DND-41 (cell line): ENCODE measurements around the gene CITED1.

Experiments
- ATAC-seq: fragments of 200-7000 bp; cut with Tn5 transposase; 3 replicates; pipeline ENCODE4 v1.9.1; 2021; ENCODE audit warnings: low read depth; ENCODE audit not compliant: insufficient read depth
- DNase-seq: peaks from one replicate; pipeline ENCODE4 v3.0.0-alpha.2; 2020
- H2AFZ ChIP-seq: 2 replicates; pipeline ENCODE4 v1.6.0; 2012; ENCODE audit warnings: low read depth, low read length
- H3K27ac ChIP-seq: 2 replicates; pipeline ENCODE4 v1.5.1; 2012; ENCODE audit warnings: low read length, inconsistent platforms
- H3K27me3 ChIP-seq: fragments of 200-600 bp; sonication (generic); 2 replicates; pipeline ENCODE4 v1.6.0; 2012; ENCODE audit warnings: low read length, mild to moderate bottlenecking, inconsistent platforms; ENCODE audit not compliant: insufficient read depth, poor library complexity
- H3K36me3 ChIP-seq: 2 replicates; pipeline ENCODE4 v1.5.1; 2012; ENCODE audit warnings: low read length, inconsistent platforms; ENCODE audit not compliant: insufficient read depth
- H3K4me1 ChIP-seq: 2 replicates; pipeline ENCODE4 v1.5.1; 2012; ENCODE audit warnings: mild to moderate bottlenecking, low read length; ENCODE audit not compliant: insufficient read depth
- H3K4me2 ChIP-seq: 2 replicates; pipeline ENCODE4 v1.6.0; 2012; ENCODE audit warnings: mild to moderate bottlenecking, moderate library complexity, low read length, inconsistent platforms; ENCODE audit not compliant: insufficient read depth
- H3K4me3 ChIP-seq, 2 experiments: fragments of 200-600 bp in 1 of 2; shearing (Covaris generic) in 1 of 2; 2 replicates each; pipeline ENCODE4 v1.5.1; 2012 to 2016; ENCODE audit warnings: inconsistent platforms in 2 of 2, low read length in 2 of 2, mild to moderate bottlenecking in 2 of 2, low read depth in 1 of 2, moderate library complexity in 1 of 2
- H3K79me2 ChIP-seq: 2 replicates; pipeline ENCODE4 v1.6.0; 2012; ENCODE audit warnings: low read length, inconsistent platforms; ENCODE audit not compliant: insufficient read depth
- H3K9ac ChIP-seq: 2 replicates; pipeline ENCODE4 v1.6.0; 2012; ENCODE audit warnings: low read depth, mild to moderate bottlenecking, inconsistent platforms, low read length, moderate library complexity
- H3K9me3 ChIP-seq: 2 replicates; pipeline ENCODE4 v1.5.1; 2012; ENCODE audit warnings: low read length, moderate library complexity, mild to moderate bottlenecking, inconsistent platforms; ENCODE audit not compliant: insufficient read depth, severe bottlenecking
- H4K20me1 ChIP-seq: 2 replicates; pipeline ENCODE4 v1.6.0; 2012; ENCODE audit warnings: low read length; ENCODE audit not compliant: insufficient read depth
- EZH2 ChIP-seq: IDR thresholded peaks from 3 replicates; pipeline ENCODE4 v1.6.1; 2012; ENCODE audit warnings: borderline replicate concordance, low read depth, mild to moderate bottlenecking, moderate library complexity, low read length, inconsistent platforms; ENCODE audit not compliant: severe bottlenecking
- TF ChIP-seq, protein P1 (sequence below): IDR thresholded peaks from 2 replicates; pipeline ENCODE4 v1.5.1; 2012; ENCODE audit warnings: borderline replicate concordance, low read length, moderate library complexity, mild to moderate bottlenecking; ENCODE audit not compliant: poor library complexity, severe bottlenecking; ENCODE audit errors: extremely low read depth

The CITED1 gene

DNA sequence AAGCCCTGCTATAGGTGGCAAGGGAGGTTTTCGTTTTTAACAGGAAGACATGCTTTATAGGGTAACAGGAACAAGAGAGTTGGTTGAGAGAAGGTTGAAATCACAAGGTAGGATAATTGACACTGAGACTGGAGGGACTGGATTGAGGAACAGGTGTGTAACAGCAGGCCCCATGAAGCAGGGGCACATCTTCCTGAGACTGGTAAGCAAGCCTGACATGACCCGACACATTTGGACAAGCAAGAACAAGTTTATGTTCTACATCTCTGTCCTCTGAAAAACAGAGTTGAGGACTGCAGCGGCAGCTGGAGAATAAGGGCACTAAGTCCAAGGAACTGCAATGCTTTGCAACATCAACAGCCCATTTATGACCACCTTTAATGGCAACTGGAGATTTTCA lies 33.9 kb downstream of the CITED1 start:
- no peak overlapping the region for H3K4me3 ChIP-seq
- no peak overlapping the region for H3K9ac ChIP-seq
- H3K79me2 ChIP-seq: peaks cover 36% of the 10 kb centered on the region
- peaks cover 87% of the 10 kb centered on the region for H3K36me3 ChIP-seq
- H3K27me3 ChIP-seq: no peaks in the 10 kb centered on the region
- DNase-seq: no peak
- no peaks in the 10 kb centered on the region for H3K9me3 ChIP-seq
- H3K4me1 ChIP-seq: peaks cover 27% of the 10 kb centered on the region
- H2AFZ ChIP-seq: no peak overlapping the region
- peak overlapping the region; percentile 12; the same call in 1 of the 2 replicates for H3K4me2 ChIP-seq
- no peak for ATAC-seq
- peaks cover 52% of the 10 kb centered on the region for H4K20me1 ChIP-seq
- H3K27ac ChIP-seq: no peak overlapping the region
- TF ChIP-seq, protein P1, sequence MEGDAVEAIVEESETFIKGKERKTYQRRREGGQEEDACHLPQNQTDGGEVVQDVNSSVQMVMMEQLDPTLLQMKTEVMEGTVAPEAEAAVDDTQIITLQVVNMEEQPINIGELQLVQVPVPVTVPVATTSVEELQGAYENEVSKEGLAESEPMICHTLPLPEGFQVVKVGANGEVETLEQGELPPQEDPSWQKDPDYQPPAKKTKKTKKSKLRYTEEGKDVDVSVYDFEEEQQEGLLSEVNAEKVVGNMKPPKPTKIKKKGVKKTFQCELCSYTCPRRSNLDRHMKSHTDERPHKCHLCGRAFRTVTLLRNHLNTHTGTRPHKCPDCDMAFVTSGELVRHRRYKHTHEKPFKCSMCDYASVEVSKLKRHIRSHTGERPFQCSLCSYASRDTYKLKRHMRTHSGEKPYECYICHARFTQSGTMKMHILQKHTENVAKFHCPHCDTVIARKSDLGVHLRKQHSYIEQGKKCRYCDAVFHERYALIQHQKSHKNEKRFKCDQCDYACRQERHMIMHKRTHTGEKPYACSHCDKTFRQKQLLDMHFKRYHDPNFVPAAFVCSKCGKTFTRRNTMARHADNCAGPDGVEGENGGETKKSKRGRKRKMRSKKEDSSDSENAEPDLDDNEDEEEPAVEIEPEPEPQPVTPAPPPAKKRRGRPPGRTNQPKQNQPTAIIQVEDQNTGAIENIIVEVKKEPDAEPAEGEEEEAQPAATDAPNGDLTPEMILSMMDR: no peak

DNA sequence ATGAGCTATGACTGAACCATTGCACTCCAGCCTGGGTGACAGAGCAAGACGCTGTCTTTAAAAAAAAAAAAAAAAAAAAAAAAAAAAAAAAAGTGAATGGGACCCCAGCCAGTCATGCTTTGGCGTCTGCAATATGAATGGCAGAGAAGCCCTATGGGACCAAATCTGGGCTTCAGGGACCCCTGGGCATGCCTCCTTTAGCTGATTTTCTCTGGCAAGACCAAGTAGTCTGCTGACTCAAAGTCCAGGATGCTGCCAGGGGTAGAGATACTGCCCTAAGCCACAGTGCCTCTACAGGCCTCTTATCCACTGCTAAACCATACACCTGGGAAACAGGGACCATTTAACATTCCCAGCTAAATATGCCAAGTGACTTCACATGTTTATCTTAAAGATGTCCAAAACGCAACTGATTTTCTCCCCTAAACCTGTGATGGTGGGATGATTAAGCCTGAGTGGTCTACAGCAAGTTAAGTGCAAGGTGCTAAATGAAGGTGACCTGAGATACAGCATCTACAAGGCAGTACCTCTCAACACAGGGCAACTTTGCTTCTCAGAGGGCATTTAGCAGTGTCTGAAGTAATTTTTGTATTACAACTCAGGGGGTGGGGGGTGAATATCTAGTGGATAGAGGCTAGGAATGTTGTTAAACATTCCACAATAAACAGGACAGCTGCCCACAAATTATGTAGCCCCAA lies 34.5 kb downstream of the CITED1 start:
- peaks cover 50% of the 10 kb centered on the region for H4K20me1 ChIP-seq
- H3K4me1 ChIP-seq: peaks cover 27% of the 10 kb centered on the region
- no peaks in the 10 kb centered on the region for H3K9me3 ChIP-seq
- H3K79me2 ChIP-seq: peaks cover 30% of the 10 kb centered on the region
- no peak overlapping the region for H2AFZ ChIP-seq
- no peak overlapping the region for H3K4me3 ChIP-seq
- DNase-seq (no peak), ATAC-seq (no peak; the same call in 2 of the 3 replicates)
- TF ChIP-seq, protein P1: no peak
- no peak for TF ChIP-seq EZH2
- no peak overlapping the region for H3K27ac ChIP-seq
- no peak overlapping the region for H3K9ac ChIP-seq
- no peak overlapping the region for H3K4me2 ChIP-seq
- peaks cover 82% of the 10 kb centered on the region for H3K36me3 ChIP-seq
- no peaks in the 10 kb centered on the region for H3K27me3 ChIP-seq

DNA sequence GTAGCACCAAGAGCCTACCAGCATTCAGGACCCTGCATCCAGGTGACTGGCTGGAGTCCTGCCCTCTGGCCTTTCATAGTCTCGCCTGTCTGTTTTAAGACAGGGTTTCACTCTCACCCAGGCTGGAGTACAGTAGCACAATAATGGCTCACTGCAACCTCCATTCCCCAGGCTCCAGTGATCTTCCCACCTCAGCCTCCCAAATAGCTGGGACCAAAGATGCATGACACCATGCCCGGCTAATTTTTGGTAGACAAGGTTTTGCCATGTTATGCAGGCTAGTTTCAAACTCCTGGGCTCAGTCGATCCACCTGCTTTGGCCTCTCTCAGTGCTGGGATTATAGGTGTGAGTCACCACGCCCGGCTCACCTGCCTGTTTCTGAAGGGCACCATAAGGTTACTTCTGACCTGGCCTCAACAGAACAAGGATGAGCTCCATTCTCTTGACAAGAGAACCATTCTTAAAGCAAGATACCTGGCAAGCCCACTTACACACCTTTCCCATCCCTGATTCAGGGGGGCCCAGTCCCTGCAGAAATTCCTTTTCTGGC lies 35.3 kb downstream of the CITED1 start:
- Histone ChIP-seq H3K9ac (no peak overlapping the region), H3K4me2 (no peak overlapping the region), H3K36me3 (peaks cover 73% of the 10 kb centered on the region), H4K20me1 (peaks cover 45% of the 10 kb centered on the region; the same call in 1 of the 2 replicates), H3K27ac (no peak overlapping the region), H3K4me3 (no peak overlapping the region), H3K79me2 (peaks cover 22% of the 10 kb centered on the region; the same call in 1 of the 2 replicates), H3K27me3 (no peaks in the 10 kb centered on the region), H3K4me1 (peaks cover 18% of the 10 kb centered on the region), H3K9me3 (no peaks in the 10 kb centered on the region), H2AFZ (no peak overlapping the region)
- ATAC-seq (no peak; the same call in 2 of the 3 replicates), DNase-seq (no peak)
- TF ChIP-seq, protein P1: no peak
- TF ChIP-seq EZH2: no peak
